H1 (cell line): ENCODE measurements around the gene SSC5D. TPM values are rescaled to one million over a fixed set of nuclear protein-coding genes. Genes with fewer than 3 reads are reported as not detected.

Source experiments
- polyA plus RNA-seq, 7 experiments: library from polyadenylated mRNA; depleted of rRNA in 3 of 7; stranded (reverse) in 5 of 7; unstranded in 2 of 7; fragments of >200 nt in 5 of 7; fragments of 200-250 nt in 2 of 7; gene quantifications; 1 replicate in 5 of 7; 2 replicates in 1 of 7; 4 replicates in 1 of 7; pipeline versions ENCODE4 v1.2.1 to v1.2.3, GENCODE V29; 2011 to 2013; ENCODE audit warnings: missing spikeins in 2 of 7, mixed read lengths in 2 of 7
- total RNA-seq: library from RNA; stranded (reverse); fragmentation: NEBNext Ultra II Directional; extraction: Animal tissue kit (Norgen Biotek cat#: 25700); gene quantifications from 2 replicates; pipeline ENCODE4 v1.2.1, GENCODE V29; 2021
- TF ChIP-seq, protein P1 (sequence below): fragments of 300-600 bp; sonication (generic); IDR thresholded peaks from 2 replicates; pipeline ENCODE4 v1.7.1; 2012; ENCODE audit warnings: low read length, moderate library complexity, mild to moderate bottlenecking, inconsistent platforms; ENCODE audit not compliant: insufficient replicate concordance

SSC5D gene
- total and polyA plus RNA-seq, 2 of the 8 experiments (the other 6 are each of a cell fraction or from before 2014, with no cell fraction given): 0.39 to 1.7 TPM

GRCh38 chr19:55543567-55543966, 55.3 kb downstream of the SSC5D start (continued):
- TF ChIP-seq, protein P1, sequence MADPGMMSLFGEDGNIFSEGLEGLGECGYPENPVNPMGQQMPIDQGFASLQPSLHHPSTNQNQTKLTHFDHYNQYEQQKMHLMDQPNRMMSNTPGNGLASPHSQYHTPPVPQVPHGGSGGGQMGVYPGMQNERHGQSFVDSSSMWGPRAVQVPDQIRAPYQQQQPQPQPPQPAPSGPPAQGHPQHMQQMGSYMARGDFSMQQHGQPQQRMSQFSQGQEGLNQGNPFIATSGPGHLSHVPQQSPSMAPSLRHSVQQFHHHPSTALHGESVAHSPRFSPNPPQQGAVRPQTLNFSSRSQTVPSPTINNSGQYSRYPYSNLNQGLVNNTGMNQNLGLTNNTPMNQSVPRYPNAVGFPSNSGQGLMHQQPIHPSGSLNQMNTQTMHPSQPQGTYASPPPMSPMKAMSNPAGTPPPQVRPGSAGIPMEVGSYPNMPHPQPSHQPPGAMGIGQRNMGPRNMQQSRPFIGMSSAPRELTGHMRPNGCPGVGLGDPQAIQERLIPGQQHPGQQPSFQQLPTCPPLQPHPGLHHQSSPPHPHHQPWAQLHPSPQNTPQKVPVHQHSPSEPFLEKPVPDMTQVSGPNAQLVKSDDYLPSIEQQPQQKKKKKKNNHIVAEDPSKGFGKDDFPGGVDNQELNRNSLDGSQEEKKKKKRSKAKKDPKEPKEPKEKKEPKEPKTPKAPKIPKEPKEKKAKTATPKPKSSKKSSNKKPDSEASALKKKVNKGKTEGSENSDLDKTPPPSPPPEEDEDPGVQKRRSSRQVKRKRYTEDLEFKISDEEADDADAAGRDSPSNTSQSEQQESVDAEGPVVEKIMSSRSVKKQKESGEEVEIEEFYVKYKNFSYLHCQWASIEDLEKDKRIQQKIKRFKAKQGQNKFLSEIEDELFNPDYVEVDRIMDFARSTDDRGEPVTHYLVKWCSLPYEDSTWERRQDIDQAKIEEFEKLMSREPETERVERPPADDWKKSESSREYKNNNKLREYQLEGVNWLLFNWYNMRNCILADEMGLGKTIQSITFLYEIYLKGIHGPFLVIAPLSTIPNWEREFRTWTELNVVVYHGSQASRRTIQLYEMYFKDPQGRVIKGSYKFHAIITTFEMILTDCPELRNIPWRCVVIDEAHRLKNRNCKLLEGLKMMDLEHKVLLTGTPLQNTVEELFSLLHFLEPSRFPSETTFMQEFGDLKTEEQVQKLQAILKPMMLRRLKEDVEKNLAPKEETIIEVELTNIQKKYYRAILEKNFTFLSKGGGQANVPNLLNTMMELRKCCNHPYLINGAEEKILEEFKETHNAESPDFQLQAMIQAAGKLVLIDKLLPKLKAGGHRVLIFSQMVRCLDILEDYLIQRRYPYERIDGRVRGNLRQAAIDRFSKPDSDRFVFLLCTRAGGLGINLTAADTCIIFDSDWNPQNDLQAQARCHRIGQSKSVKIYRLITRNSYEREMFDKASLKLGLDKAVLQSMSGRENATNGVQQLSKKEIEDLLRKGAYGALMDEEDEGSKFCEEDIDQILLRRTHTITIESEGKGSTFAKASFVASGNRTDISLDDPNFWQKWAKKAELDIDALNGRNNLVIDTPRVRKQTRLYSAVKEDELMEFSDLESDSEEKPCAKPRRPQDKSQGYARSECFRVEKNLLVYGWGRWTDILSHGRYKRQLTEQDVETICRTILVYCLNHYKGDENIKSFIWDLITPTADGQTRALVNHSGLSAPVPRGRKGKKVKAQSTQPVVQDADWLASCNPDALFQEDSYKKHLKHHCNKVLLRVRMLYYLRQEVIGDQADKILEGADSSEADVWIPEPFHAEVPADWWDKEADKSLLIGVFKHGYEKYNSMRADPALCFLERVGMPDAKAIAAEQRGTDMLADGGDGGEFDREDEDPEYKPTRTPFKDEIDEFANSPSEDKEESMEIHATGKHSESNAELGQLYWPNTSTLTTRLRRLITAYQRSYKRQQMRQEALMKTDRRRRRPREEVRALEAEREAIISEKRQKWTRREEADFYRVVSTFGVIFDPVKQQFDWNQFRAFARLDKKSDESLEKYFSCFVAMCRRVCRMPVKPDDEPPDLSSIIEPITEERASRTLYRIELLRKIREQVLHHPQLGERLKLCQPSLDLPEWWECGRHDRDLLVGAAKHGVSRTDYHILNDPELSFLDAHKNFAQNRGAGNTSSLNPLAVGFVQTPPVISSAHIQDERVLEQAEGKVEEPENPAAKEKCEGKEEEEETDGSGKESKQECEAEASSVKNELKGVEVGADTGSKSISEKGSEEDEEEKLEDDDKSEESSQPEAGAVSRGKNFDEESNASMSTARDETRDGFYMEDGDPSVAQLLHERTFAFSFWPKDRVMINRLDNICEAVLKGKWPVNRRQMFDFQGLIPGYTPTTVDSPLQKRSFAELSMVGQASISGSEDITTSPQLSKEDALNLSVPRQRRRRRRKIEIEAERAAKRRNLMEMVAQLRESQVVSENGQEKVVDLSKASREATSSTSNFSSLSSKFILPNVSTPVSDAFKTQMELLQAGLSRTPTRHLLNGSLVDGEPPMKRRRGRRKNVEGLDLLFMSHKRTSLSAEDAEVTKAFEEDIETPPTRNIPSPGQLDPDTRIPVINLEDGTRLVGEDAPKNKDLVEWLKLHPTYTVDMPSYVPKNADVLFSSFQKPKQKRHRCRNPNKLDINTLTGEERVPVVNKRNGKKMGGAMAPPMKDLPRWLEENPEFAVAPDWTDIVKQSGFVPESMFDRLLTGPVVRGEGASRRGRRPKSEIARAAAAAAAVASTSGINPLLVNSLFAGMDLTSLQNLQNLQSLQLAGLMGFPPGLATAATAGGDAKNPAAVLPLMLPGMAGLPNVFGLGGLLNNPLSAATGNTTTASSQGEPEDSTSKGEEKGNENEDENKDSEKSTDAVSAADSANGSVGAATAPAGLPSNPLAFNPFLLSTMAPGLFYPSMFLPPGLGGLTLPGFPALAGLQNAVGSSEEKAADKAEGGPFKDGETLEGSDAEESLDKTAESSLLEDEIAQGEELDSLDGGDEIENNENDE: no peak
